GM23338 (cell line): ENCODE measurements around the gene CSNK1G1.

Source experiments
- CREB1 ChIP-seq: fragments of 250-450 bp; sonication (Bioruptor Pico); IDR thresholded peaks from 2 replicates; pipeline ENCODE4 v1.5.0; 2020; ENCODE audit warnings: low read depth, mild to moderate bottlenecking, moderate library complexity
- EZH2 ChIP-seq: fragments of 200-600 bp; sonication (generic); IDR thresholded peaks from one replicate; pipeline ENCODE4 v1.8.0; 2017; ENCODE audit warnings: antibody characterized with exemption, mild to moderate bottlenecking, low read depth; ENCODE audit not compliant: unreplicated experiment
- EZH2phosphoT487 ChIP-seq: fragments of 200-600 bp; sonication (generic); IDR thresholded peaks from one replicate; pipeline ENCODE4 v1.8.1; 2018; ENCODE audit warnings: antibody characterized with exemption; ENCODE audit not compliant: unreplicated experiment
- JUNB ChIP-seq: IDR thresholded peaks from one replicate; pipeline ENCODE4 v1.6.1; 2016; ENCODE audit warnings: antibody characterized with exemption; ENCODE audit not compliant: unreplicated experiment
- NANOG ChIP-seq: IDR thresholded peaks from 2 replicates; pipeline ENCODE4 v1.6.1; 2016; ENCODE audit warnings: antibody characterized with exemption, borderline replicate concordance
- POLR2AphosphoS5 ChIP-seq: IDR thresholded peaks from 2 replicates; pipeline ENCODE4 v1.6.1; 2016; ENCODE audit warnings: antibody characterized with exemption, low read depth
- STAT1 ChIP-seq: IDR thresholded peaks from one replicate; pipeline ENCODE4 v1.6.1; 2016; ENCODE audit warnings: antibody characterized with exemption; ENCODE audit not compliant: unreplicated experiment
- ZNF114 ChIP-seq: fragments of 250-450 bp; sonication (Bioruptor Pico); IDR thresholded peaks from 2 replicates; pipeline ENCODE4 v1.5.0; 2020; ENCODE audit warnings: mild to moderate bottlenecking, moderate library complexity
- ZNF331 ChIP-seq: fragments of 250-450 bp; sonication (Bioruptor Pico); IDR thresholded peaks from 2 replicates; pipeline ENCODE4 v1.5.0; 2020; ENCODE audit warnings: low read depth, mild to moderate bottlenecking, moderate library complexity
- TF ChIP-seq, protein P1 (sequence below), 2 experiments: fragments of 200-600 bp in 1 of 2; sonication (generic) in 1 of 2; conservative IDR thresholded peaks; 2 replicates each; pipeline versions ENCODE4 v1.5.1 to v1.6.1; 2016 to 2017; ENCODE audit warnings: antibody characterized with exemption in 2 of 2, low read depth in 2 of 2, mild to moderate bottlenecking in 2 of 2, moderate library complexity in 1 of 2
- TF ChIP-seq, protein P2 (sequence below): IDR thresholded peaks from 2 replicates; pipeline ENCODE4 v1.6.1; 2016; ENCODE audit warnings: antibody characterized with exemption
- TF ChIP-seq, protein P3 (sequence below): IDR thresholded peaks from one replicate; pipeline ENCODE4 v1.6.1; 2018; ENCODE audit warnings: antibody characterized with exemption; ENCODE audit not compliant: unreplicated experiment

GRCh38 chr15:64122936-64123351 is 233.0 kb downstream of the CSNK1G1 start:
- TF ChIP-seq POLR2AphosphoS5 (no peak), STAT1 (no peak), EZH2phosphoT487 (no peak), EZH2 (no peak), CREB1 (CRISPR knock-in tag) (no peak), JUNB (no peak), NANOG (no peak), ZNF114 (CRISPR knock-in tag) (no peak), ZNF331 (CRISPR knock-in tag) (no peak)
- TF ChIP-seq, protein P1, sequence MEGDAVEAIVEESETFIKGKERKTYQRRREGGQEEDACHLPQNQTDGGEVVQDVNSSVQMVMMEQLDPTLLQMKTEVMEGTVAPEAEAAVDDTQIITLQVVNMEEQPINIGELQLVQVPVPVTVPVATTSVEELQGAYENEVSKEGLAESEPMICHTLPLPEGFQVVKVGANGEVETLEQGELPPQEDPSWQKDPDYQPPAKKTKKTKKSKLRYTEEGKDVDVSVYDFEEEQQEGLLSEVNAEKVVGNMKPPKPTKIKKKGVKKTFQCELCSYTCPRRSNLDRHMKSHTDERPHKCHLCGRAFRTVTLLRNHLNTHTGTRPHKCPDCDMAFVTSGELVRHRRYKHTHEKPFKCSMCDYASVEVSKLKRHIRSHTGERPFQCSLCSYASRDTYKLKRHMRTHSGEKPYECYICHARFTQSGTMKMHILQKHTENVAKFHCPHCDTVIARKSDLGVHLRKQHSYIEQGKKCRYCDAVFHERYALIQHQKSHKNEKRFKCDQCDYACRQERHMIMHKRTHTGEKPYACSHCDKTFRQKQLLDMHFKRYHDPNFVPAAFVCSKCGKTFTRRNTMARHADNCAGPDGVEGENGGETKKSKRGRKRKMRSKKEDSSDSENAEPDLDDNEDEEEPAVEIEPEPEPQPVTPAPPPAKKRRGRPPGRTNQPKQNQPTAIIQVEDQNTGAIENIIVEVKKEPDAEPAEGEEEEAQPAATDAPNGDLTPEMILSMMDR (conservative IDR thresholded peaks at IDR 0.05; ENCODE audit: low read depth in 2 of 2), result no peak
- TF ChIP-seq, protein P2, sequence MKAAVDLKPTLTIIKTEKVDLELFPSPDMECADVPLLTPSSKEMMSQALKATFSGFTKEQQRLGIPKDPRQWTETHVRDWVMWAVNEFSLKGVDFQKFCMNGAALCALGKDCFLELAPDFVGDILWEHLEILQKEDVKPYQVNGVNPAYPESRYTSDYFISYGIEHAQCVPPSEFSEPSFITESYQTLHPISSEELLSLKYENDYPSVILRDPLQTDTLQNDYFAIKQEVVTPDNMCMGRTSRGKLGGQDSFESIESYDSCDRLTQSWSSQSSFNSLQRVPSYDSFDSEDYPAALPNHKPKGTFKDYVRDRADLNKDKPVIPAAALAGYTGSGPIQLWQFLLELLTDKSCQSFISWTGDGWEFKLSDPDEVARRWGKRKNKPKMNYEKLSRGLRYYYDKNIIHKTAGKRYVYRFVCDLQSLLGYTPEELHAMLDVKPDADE, result no peak
- TF ChIP-seq, protein P3, sequence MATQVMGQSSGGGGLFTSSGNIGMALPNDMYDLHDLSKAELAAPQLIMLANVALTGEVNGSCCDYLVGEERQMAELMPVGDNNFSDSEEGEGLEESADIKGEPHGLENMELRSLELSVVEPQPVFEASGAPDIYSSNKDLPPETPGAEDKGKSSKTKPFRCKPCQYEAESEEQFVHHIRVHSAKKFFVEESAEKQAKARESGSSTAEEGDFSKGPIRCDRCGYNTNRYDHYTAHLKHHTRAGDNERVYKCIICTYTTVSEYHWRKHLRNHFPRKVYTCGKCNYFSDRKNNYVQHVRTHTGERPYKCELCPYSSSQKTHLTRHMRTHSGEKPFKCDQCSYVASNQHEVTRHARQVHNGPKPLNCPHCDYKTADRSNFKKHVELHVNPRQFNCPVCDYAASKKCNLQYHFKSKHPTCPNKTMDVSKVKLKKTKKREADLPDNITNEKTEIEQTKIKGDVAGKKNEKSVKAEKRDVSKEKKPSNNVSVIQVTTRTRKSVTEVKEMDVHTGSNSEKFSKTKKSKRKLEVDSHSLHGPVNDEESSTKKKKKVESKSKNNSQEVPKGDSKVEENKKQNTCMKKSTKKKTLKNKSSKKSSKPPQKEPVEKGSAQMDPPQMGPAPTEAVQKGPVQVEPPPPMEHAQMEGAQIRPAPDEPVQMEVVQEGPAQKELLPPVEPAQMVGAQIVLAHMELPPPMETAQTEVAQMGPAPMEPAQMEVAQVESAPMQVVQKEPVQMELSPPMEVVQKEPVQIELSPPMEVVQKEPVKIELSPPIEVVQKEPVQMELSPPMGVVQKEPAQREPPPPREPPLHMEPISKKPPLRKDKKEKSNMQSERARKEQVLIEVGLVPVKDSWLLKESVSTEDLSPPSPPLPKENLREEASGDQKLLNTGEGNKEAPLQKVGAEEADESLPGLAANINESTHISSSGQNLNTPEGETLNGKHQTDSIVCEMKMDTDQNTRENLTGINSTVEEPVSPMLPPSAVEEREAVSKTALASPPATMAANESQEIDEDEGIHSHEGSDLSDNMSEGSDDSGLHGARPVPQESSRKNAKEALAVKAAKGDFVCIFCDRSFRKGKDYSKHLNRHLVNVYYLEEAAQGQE, result no peak
